HepG2 (cell line): ENCODE results near the gene PTPRU. TPM values are rescaled to one million over a fixed set of nuclear protein-coding genes. Genes with fewer than 3 reads are reported as not detected.

ENCODE experiments used
- HMGXB4 ChIP-seq, 2 experiments: sonication (generic) in 1 of 2; formaldehyde crosslinking in 1 of 2; IDR thresholded peaks; 2 replicates each; pipeline versions ENCODE4 v1.4.0 to v1.6.1; 2018 to 2020; ENCODE audit warnings: missing genetic modification reagents in 2 of 2, borderline replicate concordance in 1 of 2, low read depth in 1 of 2, mild to moderate bottlenecking in 1 of 2, missing biosample characterization in 1 of 2
- NPAS2 ChIP-seq: sonication (generic); formaldehyde crosslinking; IDR thresholded peaks from 2 replicates; pipeline ENCODE4 v1.8.0; 2022; ENCODE audit warnings: mild to moderate bottlenecking, missing genetic modification reagents, borderline replicate concordance
- RELA ChIP-seq: sonication (generic); formaldehyde crosslinking; IDR thresholded peaks from 2 replicates; pipeline ENCODE4 v1.4.0; 2020; ENCODE audit warnings: missing genetic modification reagents
- SAFB2 ChIP-seq: sonication (generic); formaldehyde crosslinking; IDR thresholded peaks from 2 replicates; pipeline ENCODE4 v1.5.1; 2020; ENCODE audit warnings: missing genetic modification reagents, low read depth, mild to moderate bottlenecking, borderline replicate concordance
- SPEN ChIP-seq: sonication (generic); formaldehyde crosslinking; IDR thresholded peaks from 2 replicates; pipeline ENCODE4 v1.5.1; 2020; ENCODE audit warnings: low read depth, mild to moderate bottlenecking, missing genetic modification reagents
- TFAP4 ChIP-seq: sonication (generic); IDR thresholded peaks from 2 replicates; pipeline ENCODE4 v1.6.1; 2016; ENCODE audit warnings: low read depth, borderline replicate concordance
- ZNF30 ChIP-seq: sonication (generic); formaldehyde crosslinking; IDR thresholded peaks from 2 replicates; pipeline ENCODE4 v1.5.0; 2020; ENCODE audit warnings: mild to moderate bottlenecking, missing genetic modification reagents
- ZNF318 ChIP-seq: sonication (generic); formaldehyde crosslinking; IDR thresholded peaks from 2 replicates; pipeline ENCODE4 v1.4.0; 2020; ENCODE audit warnings: mild to moderate bottlenecking, missing genetic modification reagents
- ZNF34 ChIP-seq: sonication (generic); formaldehyde crosslinking; IDR thresholded peaks from 2 replicates; pipeline ENCODE4 v1.4.0; 2020; ENCODE audit warnings: mild to moderate bottlenecking, missing genetic modification reagents, borderline replicate concordance
- ZSCAN12 ChIP-seq: sonication (generic); formaldehyde crosslinking; IDR thresholded peaks from 2 replicates; pipeline ENCODE4 v1.9.0; 2021; ENCODE audit warnings: mild to moderate bottlenecking, missing genetic modification reagents
- ZSCAN5A ChIP-seq: sonication (generic); formaldehyde crosslinking; IDR thresholded peaks from 2 replicates; pipeline ENCODE4 v1.8.0; 2022; ENCODE audit warnings: mild to moderate bottlenecking, missing genetic modification reagents, borderline replicate concordance
- polyA plus RNA-seq, 8 experiments: library from polyadenylated mRNA; depleted of rRNA in 3 of 8; stranded (reverse) in 7 of 8; unstranded in 1 of 8; fragments of >200 nt; fragmentation: Illumina TruSeq in 4 of 8; extraction: Trizol in 4 of 8; gene quantifications; 2 replicates each; pipeline versions ENCODE4 v1.2.1 to v1.2.3, GENCODE V29; 2011 to 2016; ENCODE audit warnings: low read depth in 4 of 8, missing spikeins in 1 of 8, mixed read lengths in 1 of 8; ENCODE audit not compliant: insufficient read depth in 1 of 8
- total RNA-seq, 5 experiments: library from RNA; depleted of rRNA; stranded (reverse); fragments of >200 nt; fragmentation: Illumina TruSeq; extraction: Trizol; gene quantifications; 2 replicates each; pipeline ENCODE4 v1.2.3, GENCODE V29; 2016; ENCODE audit warnings: low read depth in 1 of 5
- TF ChIP-seq, protein P1 (sequence below): sonication (generic); formaldehyde crosslinking; IDR thresholded peaks from 2 replicates; pipeline ENCODE4 v1.4.0; 2020; ENCODE audit warnings: missing genetic modification reagents

PTPRU gene
- total and polyA plus RNA-seq, 2 of the 13 experiments (the other 11 are each of a cell fraction or from before 2014, with no cell fraction given), result 21.6 to 22.3 TPM

DNA sequence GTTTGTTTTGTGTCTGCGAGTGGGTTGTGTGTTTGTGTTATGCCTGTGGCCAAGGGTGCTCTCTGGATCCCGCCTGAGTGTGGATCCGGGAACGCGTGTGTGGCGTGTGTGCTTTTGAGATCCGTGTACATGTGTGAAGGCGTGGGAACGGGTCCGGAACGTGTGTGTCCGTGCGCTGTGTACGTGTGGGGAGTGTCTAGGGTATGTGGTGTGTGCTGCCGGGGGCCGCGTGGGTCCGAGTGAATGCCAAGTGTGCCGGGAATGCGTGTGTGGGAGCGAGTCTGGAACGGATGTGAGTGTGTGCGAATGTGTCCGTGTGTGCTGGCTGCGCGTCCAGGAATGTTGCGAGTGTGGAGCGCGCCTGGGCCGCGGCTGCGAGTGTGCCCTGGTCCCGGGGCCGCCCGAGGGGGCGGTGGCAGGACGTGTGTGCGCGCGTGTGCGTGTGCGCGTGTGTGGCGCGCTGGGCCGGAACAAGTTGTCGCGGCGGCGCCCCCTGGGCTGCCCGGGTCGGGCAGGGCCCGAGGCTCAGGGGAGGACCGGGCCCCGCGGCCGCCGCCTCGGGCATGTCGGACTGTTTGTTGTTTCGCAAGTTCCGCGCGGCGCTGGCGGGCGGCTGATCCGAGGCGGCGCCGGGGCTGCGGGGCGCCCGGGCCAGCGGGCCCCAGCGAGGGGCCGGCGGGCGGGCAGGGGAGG is 953 bp downstream of the PTPRU start (continued):
- TF ChIP-seq ZNF318 (CRISPR knock-in tag) (0 out of 2 replicates have a peak, but pooled peaks have one; percentile 25), NPAS2 (no peak), ZSCAN5A (CRISPR knock-in tag) (no peak), TFAP4 (no peak), ZNF30 (CRISPR knock-in tag) (no peak), SPEN (CRISPR knock-in tag) (no peak; the same call in 1 of the 2 replicates), ZNF34 (no peak), HMGXB4 (CRISPR knock-in tag; IDR thresholded peaks at IDR 0.05; ENCODE audit: borderline replicate concordance in 1 of 2, low read depth in 1 of 2) (0 out of 4 replicates have a peak, but pooled peaks of 1 of the 2 experiments have one; percentile 46), SAFB2 (CRISPR knock-in tag) (no peak), RELA (no peak), ZSCAN12 (no peak)
- TF ChIP-seq, protein P1, sequence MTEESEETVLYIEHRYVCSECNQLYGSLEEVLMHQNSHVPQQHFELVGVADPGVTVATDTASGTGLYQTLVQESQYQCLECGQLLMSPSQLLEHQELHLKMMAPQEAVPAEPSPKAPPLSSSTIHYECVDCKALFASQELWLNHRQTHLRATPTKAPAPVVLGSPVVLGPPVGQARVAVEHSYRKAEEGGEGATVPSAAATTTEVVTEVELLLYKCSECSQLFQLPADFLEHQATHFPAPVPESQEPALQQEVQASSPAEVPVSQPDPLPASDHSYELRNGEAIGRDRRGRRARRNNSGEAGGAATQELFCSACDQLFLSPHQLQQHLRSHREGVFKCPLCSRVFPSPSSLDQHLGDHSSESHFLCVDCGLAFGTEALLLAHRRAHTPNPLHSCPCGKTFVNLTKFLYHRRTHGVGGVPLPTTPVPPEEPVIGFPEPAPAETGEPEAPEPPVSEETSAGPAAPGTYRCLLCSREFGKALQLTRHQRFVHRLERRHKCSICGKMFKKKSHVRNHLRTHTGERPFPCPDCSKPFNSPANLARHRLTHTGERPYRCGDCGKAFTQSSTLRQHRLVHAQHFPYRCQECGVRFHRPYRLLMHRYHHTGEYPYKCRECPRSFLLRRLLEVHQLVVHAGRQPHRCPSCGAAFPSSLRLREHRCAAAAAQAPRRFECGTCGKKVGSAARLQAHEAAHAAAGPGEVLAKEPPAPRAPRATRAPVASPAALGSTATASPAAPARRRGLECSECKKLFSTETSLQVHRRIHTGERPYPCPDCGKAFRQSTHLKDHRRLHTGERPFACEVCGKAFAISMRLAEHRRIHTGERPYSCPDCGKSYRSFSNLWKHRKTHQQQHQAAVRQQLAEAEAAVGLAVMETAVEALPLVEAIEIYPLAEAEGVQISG (CRISPR knock-in tag), result no peak
